Mesothelial cell of epicardium (in vitro differentiated cells): ENCODE measurements around the gene PRR16. TPM values are rescaled to one million over a fixed set of nuclear protein-coding genes. Genes with fewer than 3 reads are reported as not detected.

Experiments
- DNase-seq, 2 experiments: peaks; one replicate each; pipeline ENCODE4 v3.0.0; 2021; ENCODE audit warnings: low spot score in 2 of 2; ENCODE audit not compliant: unreplicated experiment in 2 of 2
- H3K27ac Mint-ChIP-seq: 2 replicates; pipeline ENCODE4 v1.8.0; 2021; ENCODE audit warnings: mixed read lengths
- H3K27me3 Mint-ChIP-seq: 2 replicates; pipeline ENCODE4 v1.8.0; 2021; ENCODE audit warnings: low read depth, mixed read lengths
- H3K36me3 Mint-ChIP-seq: 2 replicates; pipeline ENCODE4 v1.8.0; 2021; ENCODE audit warnings: mixed read lengths
- H3K4me1 Mint-ChIP-seq: 2 replicates; pipeline ENCODE4 v1.8.0; 2021; ENCODE audit warnings: mixed read lengths
- H3K4me3 Mint-ChIP-seq: 2 replicates; pipeline ENCODE4 v1.8.0; 2021; ENCODE audit warnings: mild to moderate bottlenecking, moderate library complexity, mixed read lengths
- H3K9me3 Mint-ChIP-seq: 2 replicates; pipeline ENCODE4 v1.8.0; 2021; ENCODE audit warnings: mixed read lengths
- CTCF ChIP-seq: fragments of 200-600 bp; sonication (generic); IDR thresholded peaks from one replicate; pipeline ENCODE4 v1.5.0; 2021; ENCODE audit warnings: antibody characterized with exemption; ENCODE audit not compliant: unreplicated experiment
- total RNA-seq: library from RNA; stranded (reverse); gene quantifications from 3 replicates; pipeline ENCODE4 v1.2.1, GENCODE V29; 2021

The PRR16 gene
- total RNA-seq, 1 donor from 2014 or later, result 2.1 TPM

DNA sequence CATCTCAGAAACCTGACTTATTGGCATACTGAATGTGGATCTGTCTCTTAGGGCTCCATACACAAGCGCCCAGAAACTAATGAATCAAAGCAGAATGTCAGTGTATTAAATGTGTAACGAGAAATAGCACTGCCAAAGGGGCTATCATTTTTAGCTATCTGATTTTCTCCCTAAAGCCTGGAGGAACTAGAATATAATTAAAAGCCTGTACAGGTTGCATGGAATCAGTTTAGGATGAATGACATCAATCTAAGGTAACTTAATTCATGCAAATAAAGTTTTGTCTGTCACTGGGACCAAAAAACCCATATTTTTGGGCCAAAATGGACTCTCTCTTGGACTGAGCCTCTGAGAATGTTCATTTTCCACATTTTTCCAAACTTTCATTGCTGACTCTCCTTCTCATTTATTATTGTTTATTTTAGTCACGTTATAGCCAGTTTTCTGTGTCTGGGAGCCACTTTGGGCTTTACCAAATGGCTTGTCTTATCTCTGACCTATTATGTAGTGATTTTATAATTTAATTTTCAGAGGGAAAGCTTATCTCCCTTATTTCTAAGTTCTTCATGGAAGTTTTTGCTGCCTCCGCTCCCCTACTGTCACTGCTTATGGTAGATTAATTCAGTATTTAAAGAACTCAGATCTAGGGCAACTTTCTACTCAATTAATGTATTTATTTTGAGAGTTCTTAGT, 47.0 kb downstream of the PRR16 start:
- H3K4me1 Mint-ChIP-seq, result peaks cover 16% of the 10 kb centered on the region
- H3K27me3 Mint-ChIP-seq, result no peaks in the 10 kb centered on the region
- H3K27ac Mint-ChIP-seq, result no peak overlapping the region
- no peak for DNase-seq
- TF ChIP-seq CTCF, result no peak
- no peaks in the 10 kb centered on the region for H3K9me3 Mint-ChIP-seq
- H3K36me3 Mint-ChIP-seq, result no peaks in the 10 kb centered on the region
- H3K4me3 Mint-ChIP-seq, result no peak overlapping the region

GRCh38 chr5:120512068-120512467, 48.0 kb downstream of the PRR16 start:
- Mint-ChIP-seq H3K36me3 (no peaks in the 10 kb centered on the region), H3K27me3 (no peaks in the 10 kb centered on the region), H3K9me3 (no peaks in the 10 kb centered on the region), H3K4me1 (peaks cover 16% of the 10 kb centered on the region), H3K27ac (no peak overlapping the region), H3K4me3 (no peak overlapping the region)
- no peak for TF ChIP-seq CTCF
- no peak for DNase-seq

DNA sequence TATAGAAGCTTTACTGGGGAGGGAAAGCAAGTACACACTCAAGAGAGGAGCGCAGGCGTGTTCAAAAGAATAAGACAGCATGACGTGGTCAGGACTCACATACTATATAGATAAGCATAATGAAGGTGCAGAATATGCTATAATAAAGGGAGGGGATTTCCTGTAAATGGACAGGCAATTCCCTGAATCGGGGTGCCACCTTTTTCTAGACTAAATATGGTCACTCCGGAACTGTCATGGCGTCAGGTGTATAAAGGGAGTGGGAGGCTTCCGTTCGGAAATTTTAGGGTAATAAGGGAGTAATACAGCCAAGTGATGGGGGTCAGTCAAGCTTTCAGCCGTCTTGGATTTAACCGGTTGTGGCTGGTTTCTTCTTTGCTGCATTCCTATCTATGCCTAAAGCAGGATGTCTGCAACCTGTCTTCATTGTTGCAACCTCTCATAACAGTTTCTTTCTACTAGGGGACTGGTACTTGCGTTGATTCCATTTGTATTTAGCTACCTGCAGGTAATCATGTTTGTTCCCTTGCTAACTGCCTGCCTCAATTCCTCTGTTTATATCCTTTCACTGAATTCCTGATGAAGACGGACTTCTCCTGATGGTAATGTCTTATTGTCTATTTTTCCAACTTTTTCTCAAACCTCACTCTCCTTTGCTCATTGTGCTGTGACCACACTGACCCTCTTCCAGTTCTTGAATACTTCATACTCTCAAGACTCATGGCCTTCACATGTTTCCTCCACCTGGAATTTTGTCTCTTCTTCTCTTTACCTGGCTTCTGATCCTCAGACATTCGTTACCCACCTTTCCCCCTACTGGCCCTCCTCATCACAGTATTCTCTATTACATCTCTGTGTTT, 48.9 kb downstream of the PRR16 start:
- no peak for DNase-seq
- H3K36me3 Mint-ChIP-seq, result no peaks in the 10 kb centered on the region
- no peaks in the 10 kb centered on the region for H3K9me3 Mint-ChIP-seq
- no peak overlapping the region for H3K27ac Mint-ChIP-seq
- H3K4me3 Mint-ChIP-seq, result no peak overlapping the region
- peaks cover 21% of the 10 kb centered on the region for H3K4me1 Mint-ChIP-seq
- no peak for TF ChIP-seq CTCF
- H3K27me3 Mint-ChIP-seq, result no peaks in the 10 kb centered on the region

- no peak overlapping the region for H3K27ac Mint-ChIP-seq
- no peak for TF ChIP-seq CTCF
- no peak overlapping the region for H3K4me3 Mint-ChIP-seq
- no peaks in the 10 kb centered on the region for H3K36me3 Mint-ChIP-seq
- peaks cover 10% of the 10 kb centered on the region for H3K4me1 Mint-ChIP-seq
- H3K27me3 Mint-ChIP-seq, result no peaks in the 10 kb centered on the region
- no peaks in the 10 kb centered on the region for H3K9me3 Mint-ChIP-seq
- no peak for DNase-seq
These were observed 52.7 kb downstream of the PRR16 start for GRCh38 chr5:120516805-120517204.

DNA sequence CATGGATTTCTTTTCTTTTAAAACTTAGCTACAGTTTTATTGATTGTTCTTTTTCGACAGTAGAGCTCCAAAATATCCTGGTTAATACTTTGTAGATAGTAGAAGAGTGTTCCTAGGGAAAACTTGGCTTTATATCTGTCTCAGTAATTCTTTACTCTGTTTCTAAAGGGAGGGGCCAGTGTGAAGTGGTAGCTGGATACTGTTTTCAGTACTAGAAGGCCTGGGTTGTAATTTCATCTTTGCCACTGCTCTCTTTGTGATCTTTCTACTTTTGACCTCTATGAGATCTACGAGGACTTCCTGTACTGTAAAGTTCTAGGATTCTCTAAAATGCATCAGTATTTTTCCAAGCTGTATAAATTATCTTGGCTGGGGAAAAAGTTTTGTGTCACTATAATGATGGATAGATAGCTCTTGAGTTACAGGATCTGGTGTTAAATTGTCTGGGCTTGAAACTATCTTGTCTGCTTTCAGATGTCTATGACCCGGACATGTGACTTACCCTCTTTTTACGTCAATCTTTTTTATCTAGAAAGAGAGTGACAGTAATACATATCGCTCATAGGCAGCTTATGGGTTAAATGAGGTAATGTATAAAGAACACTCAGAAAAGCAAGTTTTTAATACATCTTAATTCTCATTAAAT, 53.6 kb downstream of the PRR16 start:
- Mint-ChIP-seq H3K4me1 (peaks cover 6% of the 10 kb centered on the region), H3K4me3 (no peak overlapping the region), H3K27ac (peak overlapping the region; percentile 8), H3K36me3 (no peaks in the 10 kb centered on the region), H3K9me3 (no peaks in the 10 kb centered on the region), H3K27me3 (no peaks in the 10 kb centered on the region)
- no peak for DNase-seq
- no peak for TF ChIP-seq CTCF
